SU-DHL-6 (cell line): ENCODE results near the gene VPS35L.

Experiments used
- CTCF ChIP-seq: fragments of 200-600 bp; sonication (generic); IDR thresholded peaks from one replicate; pipeline ENCODE4 v1.5.1; 2017; ENCODE audit warnings: antibody characterized with exemption, mild to moderate bottlenecking, low read length, moderate library complexity; ENCODE audit not compliant: insufficient read depth, poor library complexity, severe bottlenecking
- EZH2phosphoT487 ChIP-seq: fragments of 200-600 bp; sonication (generic), shearing (Covaris generic); conservative IDR thresholded peaks from 2 replicates; pipeline ENCODE4 v1.6.1; 2018; ENCODE audit warnings: mild to moderate bottlenecking, antibody characterized with exemption, low read length, moderate library complexity, mixed read lengths

- no peak for TF ChIP-seq CTCF
- TF ChIP-seq EZH2phosphoT487: no peak
Measured at GRCh38 chr16:19705146-19705501, 149.6 kb downstream of the VPS35L start.
